Astrocyte of the hippocampus (primary cell): Measurements from ENCODE around the gene NUDT14.

Experiments
- DNase-seq: peaks from one replicate; pipeline ENCODE4 v3.0.0; 2011; ENCODE audit warnings: low read depth, low spot score

NUDT14 gene

GRCh38 chr14:105146976-105147635 is 34.0 kb downstream of the NUDT14 start:
- DNase-seq: no peak

DNA sequence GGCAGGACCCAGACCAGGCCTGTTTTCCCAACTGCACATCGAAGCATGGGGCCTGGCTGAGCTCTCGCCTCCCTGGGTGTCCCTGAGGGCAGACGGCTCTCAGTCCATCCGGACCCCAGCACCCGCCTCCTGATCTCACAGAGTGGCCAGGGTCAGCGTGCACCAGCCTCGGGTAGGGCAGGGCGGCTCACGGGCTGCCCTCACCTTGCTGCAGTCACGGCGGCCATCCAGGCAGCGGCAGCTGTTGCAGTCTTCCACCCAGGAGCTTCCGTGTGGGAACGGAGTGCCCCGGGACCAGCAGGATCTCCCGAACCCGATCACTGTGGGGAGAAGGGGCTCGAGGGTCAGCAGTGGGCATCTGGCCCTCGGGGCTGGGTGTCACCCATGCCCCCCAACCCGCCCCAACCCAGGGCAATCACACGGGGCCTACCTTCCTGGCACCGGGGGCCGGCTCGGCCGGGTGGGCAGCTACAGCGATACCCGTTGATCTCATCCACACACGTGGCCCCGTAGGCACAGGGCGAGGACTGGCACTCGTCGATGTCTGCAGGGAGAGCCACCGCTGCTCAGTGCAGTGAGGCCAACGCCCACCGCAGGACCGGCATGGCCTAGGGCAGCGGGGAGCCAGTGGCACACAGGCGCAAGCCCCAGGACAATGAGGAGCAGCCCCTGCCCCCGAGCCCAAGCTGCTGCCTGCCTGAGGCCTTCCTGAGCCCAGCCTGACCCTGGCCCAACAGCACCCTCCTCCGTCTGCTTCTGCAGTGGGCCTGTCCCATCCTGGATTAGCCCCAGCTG is 34.7 kb downstream of the NUDT14 start:
- no peak for DNase-seq

DNA sequence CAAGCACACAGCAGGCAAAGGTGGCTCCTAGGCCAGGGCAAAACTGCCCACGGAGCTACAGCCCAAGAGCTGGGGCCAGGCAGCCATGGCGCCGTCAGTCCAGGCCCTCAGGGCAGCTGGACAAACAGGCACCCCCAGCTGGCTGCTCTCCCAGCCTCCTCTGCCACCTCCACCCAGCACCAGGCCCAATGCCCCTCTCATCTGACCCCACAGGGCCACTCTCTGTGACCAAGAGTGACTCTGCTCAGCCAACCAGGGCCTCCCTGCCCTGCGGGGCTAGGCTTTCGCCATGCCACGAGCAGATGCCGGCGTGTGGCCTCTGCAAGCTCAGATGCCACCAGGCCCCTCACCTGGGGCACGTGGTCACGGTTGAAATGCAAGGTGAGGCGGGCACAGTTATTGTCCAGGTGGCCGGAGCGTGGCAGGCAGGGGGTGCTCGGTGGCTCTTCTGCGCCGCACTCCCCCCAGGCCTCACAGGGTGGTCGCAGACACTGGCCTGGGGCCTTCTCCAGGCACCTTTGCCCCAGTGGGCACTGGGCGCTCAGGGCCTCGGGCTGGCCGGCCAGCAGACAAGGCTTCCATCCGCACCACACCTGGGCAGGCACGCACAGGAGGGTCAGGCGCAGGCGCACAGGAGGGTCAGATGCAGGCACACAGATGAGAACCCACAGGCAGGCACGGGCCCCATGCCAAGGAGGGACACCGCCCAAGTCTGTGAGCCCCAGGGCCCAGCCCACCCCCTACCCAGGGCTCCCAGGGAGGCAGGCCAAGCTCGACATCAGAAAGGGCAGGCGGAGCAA is 35.5 kb downstream of the NUDT14 start:
- DNase-seq: no peak

DNA sequence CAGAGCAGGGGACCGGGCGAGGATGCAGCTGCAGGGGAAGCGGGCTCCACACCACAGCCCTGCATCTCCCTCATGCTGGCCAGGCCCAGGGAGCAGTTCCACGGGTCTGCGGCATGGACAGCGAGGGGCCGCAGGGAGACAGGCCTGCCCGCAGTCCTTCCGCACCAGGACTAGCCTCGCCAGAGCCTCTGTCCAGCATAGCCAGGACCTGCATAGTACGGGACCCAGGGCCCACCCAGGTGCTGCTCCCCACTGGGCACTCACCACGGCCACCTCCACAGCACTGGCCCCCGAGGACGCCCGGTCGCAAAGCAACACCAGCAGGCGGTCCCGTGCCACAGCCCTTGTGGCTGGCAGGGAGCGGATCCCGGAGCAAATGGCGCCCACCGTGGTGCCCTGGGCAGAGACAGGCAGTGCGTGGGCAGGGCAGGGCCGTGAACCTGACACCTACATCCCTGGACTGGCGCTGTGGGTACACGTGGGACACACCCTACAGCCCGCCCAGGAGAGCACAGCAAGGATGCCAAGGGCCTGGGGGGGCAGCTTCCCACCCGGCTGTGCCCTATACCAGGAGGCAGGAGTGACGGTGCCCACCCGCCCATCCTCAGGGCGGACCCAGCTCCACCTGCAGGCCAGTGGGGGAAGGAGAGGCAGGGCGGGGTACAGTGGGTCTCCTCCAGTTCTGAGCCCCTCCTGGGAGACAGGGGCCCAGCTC is 36.3 kb downstream of the NUDT14 start:
- DNase-seq: no peak

GRCh38 chr14:105144026-105144665 is 37.0 kb downstream of the NUDT14 start:
- DNase-seq: no peak

GRCh38 chr14:105143451-105144025 is 37.6 kb downstream of the NUDT14 start:
- no peak for DNase-seq

- DNase-seq: no peak
Measured at GRCh38 chr14:105142651-105143450, 38.3 kb downstream of the NUDT14 start.

- no peak for DNase-seq
Measured at GRCh38 chr14:105141486-105142281, 39.4 kb downstream of the NUDT14 start.

DNA sequence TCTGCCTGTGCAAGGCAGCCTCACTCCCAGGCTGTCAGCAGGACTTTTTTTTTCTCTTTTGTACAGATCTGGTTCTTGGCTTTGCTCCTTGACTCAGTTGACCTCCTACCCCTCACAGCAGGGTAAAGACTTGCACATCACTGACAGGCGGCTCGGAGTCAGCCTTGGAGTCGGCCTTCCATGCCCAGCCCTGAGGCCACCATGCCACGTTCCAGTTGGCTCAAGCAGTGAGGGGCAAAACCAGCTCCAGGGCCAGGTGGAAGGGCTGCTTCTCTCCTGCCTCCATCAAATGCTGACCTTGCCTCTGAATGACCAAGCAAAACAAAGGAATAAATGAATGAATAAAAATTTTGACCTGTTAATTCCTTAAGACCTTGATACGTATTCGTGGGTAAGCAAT is 40.1 kb downstream of the NUDT14 start:
- no peak for DNase-seq

DNA sequence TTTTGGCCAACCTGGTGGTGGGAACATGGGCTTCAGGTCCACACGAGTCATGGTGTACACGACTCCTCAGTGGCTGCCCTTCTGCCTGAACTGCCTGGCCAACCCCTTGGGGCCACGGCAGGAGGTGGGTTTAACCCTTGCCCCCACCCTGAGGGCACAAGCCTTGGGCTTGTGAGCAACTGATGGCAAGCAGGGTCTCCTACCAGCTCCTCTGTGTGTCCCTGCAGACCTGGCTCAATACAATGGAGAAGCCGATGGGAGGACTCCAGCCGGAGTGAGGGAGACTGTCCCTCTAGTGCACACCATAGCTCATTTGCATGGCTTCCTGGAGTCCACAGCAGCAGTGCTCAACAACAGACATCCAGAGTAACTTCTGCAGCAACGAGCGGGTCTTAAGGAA is 40.5 kb downstream of the NUDT14 start:
- no peak for DNase-seq

GRCh38 chr14:105139831-105140239 is 41.3 kb downstream of the NUDT14 start:
- no peak for DNase-seq

- DNase-seq: no peak
Measured at GRCh38 chr14:105139212-105139825, 41.8 kb downstream of the NUDT14 start.

DNA sequence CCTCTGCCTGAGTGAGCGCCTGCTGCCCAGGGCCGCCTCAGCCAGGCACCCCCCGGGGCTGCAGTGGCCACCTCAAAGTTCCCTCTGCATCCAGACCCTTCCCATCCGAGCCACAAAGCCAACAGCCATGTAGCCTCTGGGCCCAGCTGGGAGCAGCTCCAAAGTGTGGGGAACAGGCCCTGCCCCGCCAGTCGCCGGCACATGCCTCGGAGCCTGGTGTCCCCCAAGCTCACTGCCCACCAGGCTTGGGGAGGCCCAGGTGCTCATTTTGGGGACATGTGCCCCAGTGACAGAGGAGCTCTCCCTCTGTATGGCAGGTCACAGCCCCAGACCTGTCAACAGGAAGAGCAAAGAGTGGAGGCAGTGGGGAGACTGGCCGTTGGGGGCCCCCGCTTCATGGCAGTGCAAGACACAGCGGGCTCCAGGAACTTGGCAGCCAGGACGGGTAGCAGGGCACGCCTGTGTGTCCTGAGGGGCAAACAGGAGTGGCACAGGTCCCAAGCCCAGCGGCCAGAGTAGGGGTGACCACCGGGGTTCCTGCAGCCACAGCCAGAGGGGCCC is 42.5 kb downstream of the NUDT14 start:
- DNase-seq: no peak

GRCh38 chr14:105138021-105138541 is 43.0 kb downstream of the NUDT14 start:
- no peak for DNase-seq

GRCh38 chr14:105137481-105138020 is 43.6 kb downstream of the NUDT14 start:
- DNase-seq: no peak

DNA sequence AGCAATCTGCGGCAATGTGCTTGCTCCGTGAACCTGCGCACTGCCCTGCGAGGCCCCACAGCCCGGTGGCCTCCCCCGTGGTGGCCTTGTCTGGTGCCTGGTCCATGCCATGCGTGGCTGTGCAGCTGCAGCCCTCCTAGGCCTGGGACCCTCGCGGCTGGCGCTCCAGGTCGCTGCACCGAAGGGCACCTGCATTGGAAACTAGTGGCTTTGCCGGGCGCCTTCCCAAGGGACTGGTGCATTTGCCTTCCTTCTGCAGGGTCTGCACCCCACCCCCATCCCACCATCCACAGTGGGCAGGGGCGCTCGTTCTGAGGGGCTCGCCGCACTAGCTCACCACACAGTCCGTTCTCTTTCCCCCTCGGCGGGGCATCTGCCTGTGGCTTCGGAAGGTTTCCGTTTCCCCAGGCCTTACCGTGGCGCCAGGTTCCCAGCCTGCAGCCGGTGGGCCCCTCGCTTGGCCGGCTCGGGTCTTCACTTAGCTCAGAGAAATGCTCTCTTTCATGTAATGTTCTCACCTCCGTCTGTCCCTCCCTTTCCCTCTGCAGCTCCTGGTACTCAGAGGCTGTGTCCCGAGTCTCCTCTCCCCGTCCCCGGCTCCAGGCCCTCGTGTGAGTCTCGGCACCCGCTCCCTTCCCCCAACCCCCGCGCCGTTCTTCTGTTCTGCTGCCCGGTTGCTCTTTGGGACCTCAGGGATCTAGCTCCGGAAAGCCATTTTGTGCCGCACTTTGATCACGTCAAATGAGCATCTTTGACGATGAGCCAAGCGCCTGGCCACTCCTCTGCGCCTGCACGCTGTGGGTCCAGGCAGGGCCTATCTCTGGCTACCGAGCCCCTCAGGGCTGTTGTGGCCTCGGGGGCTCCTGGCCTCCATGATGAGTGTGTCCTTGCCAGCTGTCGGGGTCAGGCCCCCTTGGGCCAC is 44.5 kb downstream of the NUDT14 start:
- no peak for DNase-seq
